H1 (cell line): ENCODE results near the gene ZSCAN1. TPM values are rescaled to one million over a fixed set of nuclear protein-coding genes. Genes with fewer than 3 reads are reported as not detected.

ENCODE experiments used
- CTCF ChIA-PET: fragments of 300-600 bp; sonication (Branson Sonifier 250); formaldehyde crosslinking; loops from one replicate; lab custom pipeline; 2021; ENCODE audit not compliant: partially characterized antibody; lab: Charles Lee
- POLR2A ChIA-PET: fragments of 300-600 bp; sonication (Branson Sonifier 250); formaldehyde crosslinking; loops from one replicate; lab custom pipeline; 2021; ENCODE audit warnings: inconsistent platforms; ENCODE audit not compliant: partially characterized antibody; lab: Charles Lee
- DNase-seq, 2 experiments: peaks; one replicate each; pipeline versions ENCODE4 v3.0.0 to v3.0.0-alpha.2; 2010 to 2022; ENCODE audit warnings: low spot score in 2 of 2, low read depth in 1 of 2, mixed read lengths in 1 of 2
- FAIRE-seq: peaks from 2 replicates; lab custom pipeline; 2011; peaks lifted over from hg19 to GRCh38; lab: Jason Lieb, UNC
- H2AFZ ChIP-seq: 2 replicates; pipeline ENCODE4 v1.8.1; 2012; ENCODE audit warnings: low read length, inconsistent platforms
- H2AK5ac ChIP-seq: 2 replicates; pipeline ENCODE4 v1.6.1; 2013; ENCODE audit warnings: low read depth, low read length
- H2BK120ac ChIP-seq: replicated peaks from 2 replicates; pipeline ENCODE3; 2013; ENCODE audit warnings: low read depth, low read length, inconsistent platforms
- H2BK12ac ChIP-seq: 2 replicates; pipeline ENCODE4 v1.6.1; 2013; ENCODE audit warnings: low read depth, low read length
- H2BK15ac ChIP-seq: 2 replicates; pipeline ENCODE4 v1.6.1; 2013; ENCODE audit warnings: low read length
- H2BK20ac ChIP-seq: 2 replicates; pipeline ENCODE4 v1.6.1; 2013; ENCODE audit warnings: low read length
- H2BK5ac ChIP-seq: 2 replicates; pipeline ENCODE4 v1.6.1; 2013; ENCODE audit warnings: low read depth, low read length
- H3K14ac ChIP-seq: 2 replicates; pipeline ENCODE4 v1.6.1; 2013; ENCODE audit warnings: inconsistent platforms; ENCODE audit not compliant: insufficient read length
- H3K18ac ChIP-seq: 2 replicates; pipeline ENCODE4 v1.6.1; 2013; ENCODE audit warnings: low read length; ENCODE audit errors: extremely low read depth
- H3K23ac ChIP-seq: 2 replicates; pipeline ENCODE4 v1.6.1; 2013; ENCODE audit warnings: inconsistent platforms; ENCODE audit not compliant: insufficient read length
- H3K23me2 ChIP-seq: 2 replicates; pipeline ENCODE4 v1.6.1; 2013; ENCODE audit warnings: low read depth, low read length
- H3K27ac ChIP-seq: 2 replicates; pipeline ENCODE4 v1.6.1; 2011; ENCODE audit warnings: low read depth, low read length, inconsistent platforms
- H3K27me3 ChIP-seq, 4 experiments: replicated peaks in 1 of 4; 1 replicate in 1 of 4; 2 replicates in 3 of 4; pipeline versions ENCODE4 v1.6.1 to v1.8.1; 2011 to 2013; ENCODE audit warnings: low read length in 3 of 4, mild to moderate bottlenecking in 3 of 4, inconsistent platforms in 2 of 4, mixed read lengths in 2 of 4, moderate library complexity in 1 of 4; ENCODE audit not compliant: control insufficient read depth in 3 of 4, insufficient read depth in 3 of 4; ENCODE audit errors: extremely low read depth in 1 of 4
- H3K36me3 ChIP-seq, 4 experiments: 2 replicates each; pipeline versions ENCODE4 v1.6.1 to v1.8.1; 2011 to 2013; ENCODE audit warnings: mild to moderate bottlenecking in 4 of 4, low read length in 3 of 4, moderate library complexity in 2 of 4, control low read depth in 1 of 4, inconsistent platforms in 1 of 4; ENCODE audit not compliant: insufficient read depth in 4 of 4, control insufficient read depth in 2 of 4
- H3K4ac ChIP-seq: replicated peaks from 2 replicates; pipeline ENCODE3; 2013; ENCODE audit warnings: low read length, low read depth, mixed read lengths, inconsistent platforms; ENCODE audit not compliant: insufficient read length
- H3K4me1 ChIP-seq, 4 experiments: replicated peaks in 1 of 4; 1 replicate in 1 of 4; 2 replicates in 3 of 4; pipeline versions ENCODE4 v1.6.1 to v1.8.1; 2011 to 2013; ENCODE audit warnings: low read length in 3 of 4, inconsistent platforms in 2 of 4, mixed read lengths in 1 of 4; ENCODE audit not compliant: insufficient read depth in 4 of 4, control insufficient read depth in 3 of 4
- H3K4me2 ChIP-seq, 2 experiments: 2 replicates each; pipeline versions ENCODE4 v1.6.1 to v1.8.1; 2011 to 2013; ENCODE audit warnings: low read depth in 2 of 2, low read length in 2 of 2, control low read depth in 1 of 2, inconsistent platforms in 1 of 2, mild to moderate bottlenecking in 1 of 2; ENCODE audit not compliant: insufficient read depth in 1 of 2
- H3K4me3 ChIP-seq, 4 experiments: fragments of 200-600, 300-600 bp in 1 of 4; sonication (generic), shearing (Covaris generic), sonication (Bioruptor Twin) in 1 of 4; 2 replicates each; pipeline versions ENCODE4 v1.5.1 to v1.8.1; 2011 to 2016; ENCODE audit warnings: low read length in 4 of 4, low read depth in 3 of 4, control low read depth in 2 of 4, inconsistent platforms in 2 of 4, mild to moderate bottlenecking in 2 of 4, mixed read lengths in 1 of 4, moderate library complexity in 1 of 4; ENCODE audit not compliant: insufficient read depth in 2 of 4; ENCODE audit errors: extremely low read depth in 1 of 4
- H3K56ac ChIP-seq: replicated peaks from 2 replicates; pipeline ENCODE3; 2013; ENCODE audit warnings: low read depth, mild to moderate bottlenecking, mixed read lengths, low read length, inconsistent platforms; ENCODE audit not compliant: insufficient read length
- H3K79me1 ChIP-seq: 2 replicates; pipeline ENCODE4 v1.6.1; 2013; ENCODE audit warnings: low read depth, low read length, control low read depth
- H3K79me2 ChIP-seq, 2 experiments: 2 replicates each; pipeline versions ENCODE4 v1.6.1 to v1.8.1; 2012 to 2013; ENCODE audit warnings: low read length in 2 of 2, mild to moderate bottlenecking in 2 of 2, inconsistent platforms in 1 of 2; ENCODE audit not compliant: insufficient read depth in 2 of 2, control insufficient read depth in 1 of 2
- H3K9ac ChIP-seq, 4 experiments: replicated peaks in 1 of 4; 1 replicate in 1 of 4; 2 replicates in 3 of 4; pipeline versions ENCODE4 v1.6.1 to v1.8.1; 2011 to 2013; ENCODE audit warnings: low read depth in 3 of 4, low read length in 3 of 4, control low read depth in 2 of 4, mild to moderate bottlenecking in 2 of 4, moderate library complexity in 2 of 4, inconsistent platforms in 1 of 4; ENCODE audit errors: extremely low read depth in 1 of 4
- H3K9me3 ChIP-seq, 2 experiments: 2 replicates each; pipeline versions ENCODE4 v1.6.1 to v1.8.1; 2012 to 2013; ENCODE audit warnings: mild to moderate bottlenecking in 2 of 2, moderate library complexity in 2 of 2, control low read depth in 1 of 2, inconsistent platforms in 1 of 2, low read depth in 1 of 2, low read length in 1 of 2, mixed read lengths in 1 of 2; ENCODE audit not compliant: insufficient read depth in 2 of 2
- H4K20me1 ChIP-seq, 2 experiments: replicated peaks in 1 of 2; 2 replicates each; pipeline versions ENCODE3 to v1.8.1; 2011 to 2013; ENCODE audit warnings: inconsistent platforms in 2 of 2, low read length in 2 of 2, mild to moderate bottlenecking in 1 of 2; ENCODE audit not compliant: insufficient read depth in 2 of 2, control insufficient read depth in 1 of 2
- H4K5ac ChIP-seq: 2 replicates; pipeline ENCODE4 v1.6.1; 2013; ENCODE audit warnings: low read length, low read depth, mixed read lengths, inconsistent platforms; ENCODE audit not compliant: insufficient read length
- H4K8ac ChIP-seq: 2 replicates; pipeline ENCODE4 v1.8.0; 2013; ENCODE audit warnings: mild to moderate bottlenecking, moderate library complexity, low read length, inconsistent platforms; ENCODE audit not compliant: insufficient read depth; ENCODE audit errors: extremely low read depth
- H4K91ac ChIP-seq: replicated peaks from 2 replicates; pipeline ENCODE3; 2013; ENCODE audit warnings: low read length, mixed read lengths, inconsistent platforms; ENCODE audit not compliant: insufficient read length
- POLR2A ChIP-seq, 2 experiments: IDR thresholded peaks; 1 replicate in 1 of 2; 2 replicates in 1 of 2; pipeline ENCODE4 v1.6.1; 2011; ENCODE audit warnings: low read depth in 2 of 2, low read length in 2 of 2, mild to moderate bottlenecking in 2 of 2; ENCODE audit errors: control extremely low read depth in 1 of 2
- SAP30 ChIP-seq: fragments of 300-600 bp; sonication (generic); IDR thresholded peaks from 2 replicates; pipeline ENCODE4 v1.7.1; 2012; ENCODE audit warnings: low read length, moderate library complexity, mild to moderate bottlenecking, inconsistent platforms; ENCODE audit not compliant: insufficient read depth, insufficient replicate concordance
- SIN3A ChIP-seq, 2 experiments: IDR thresholded peaks in 1 of 2; conservative IDR thresholded peaks in 1 of 2; 2 replicates each; pipeline ENCODE4 v1.6.1; 2011 to 2012; ENCODE audit warnings: low read length in 2 of 2, improper control_type of control experiment in 1 of 2, low read depth in 1 of 2, mild to moderate bottlenecking in 1 of 2
- TAF7 ChIP-seq: optimal IDR thresholded peaks from 2 replicates; pipeline ENCODE3; 2011; ENCODE audit warnings: low read depth, mild to moderate bottlenecking, inconsistent platforms, low read length, moderate library complexity, borderline replicate concordance
- WGBS, 2 experiments: shearing (Covaris generic) in 1 of 2; methylation state at CpG; one replicate each; pipeline versions ENCODE4 v1.1.6 to v1.1.7; 2013 to 2015; ENCODE audit warnings: low lambda C conversion rate in 2 of 2, mixed read lengths in 2 of 2, inconsistent platforms in 1 of 2, low coverage in 1 of 2, missing lambda C conversion rate in 1 of 2; ENCODE audit not compliant: insufficient replicate concordance in 2 of 2, insufficient coverage in 1 of 2, insufficient read length in 1 of 2; ENCODE audit errors: extremely low coverage in 1 of 2, missing lambda C conversion rate in 1 of 2; 5-methylcytosine and 5-hydroxymethylcytosine counted together
- polyA plus RNA-seq, 7 experiments: library from polyadenylated mRNA; depleted of rRNA in 3 of 7; stranded (reverse) in 5 of 7; unstranded in 2 of 7; fragments of >200 nt in 5 of 7; fragments of 200-250 nt in 2 of 7; gene quantifications; 1 replicate in 5 of 7; 2 replicates in 1 of 7; 4 replicates in 1 of 7; pipeline versions ENCODE4 v1.2.1 to v1.2.3, GENCODE V29; 2011 to 2013; ENCODE audit warnings: missing spikeins in 2 of 7, mixed read lengths in 2 of 7
- total RNA-seq: library from RNA; stranded (reverse); fragmentation: NEBNext Ultra II Directional; extraction: Animal tissue kit (Norgen Biotek cat#: 25700); gene quantifications from 2 replicates; pipeline ENCODE4 v1.2.1, GENCODE V29; 2021

The ZSCAN1 gene
- total and polyA plus RNA-seq, 2 of the 8 experiments (the other 6 are each of a cell fraction or from before 2014, with no cell fraction given), result 1.2 to 4.3 TPM

DNA sequence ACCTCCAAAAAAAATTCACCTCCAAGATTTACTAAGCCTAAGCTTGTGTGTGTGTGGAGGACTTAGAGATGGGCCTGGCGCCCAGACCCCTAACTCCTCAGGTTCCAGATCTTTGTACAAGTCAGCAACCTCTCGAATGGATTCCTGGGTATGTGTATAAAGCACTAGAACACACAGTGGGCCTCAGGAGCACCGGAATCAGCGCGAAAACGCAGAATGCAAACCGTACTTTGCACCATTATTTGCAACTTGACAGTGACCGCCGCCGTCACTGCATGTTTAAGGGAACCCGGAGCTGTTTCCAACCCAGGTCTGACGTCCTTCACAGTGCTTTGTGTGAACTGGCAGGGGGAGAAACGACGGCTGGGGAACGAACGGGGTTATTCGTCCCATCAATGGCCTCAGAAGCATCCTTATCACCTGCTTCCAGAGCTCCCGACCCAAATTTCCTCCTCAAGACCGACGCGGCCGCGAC is 31.9 kb upstream of the ZSCAN1 start:
- no peak for FAIRE-seq

More for the DNA sequence above, 31.9 kb upstream of the ZSCAN1 start:
- H3K56ac ChIP-seq, result no peak overlapping the region
- H3K4ac ChIP-seq, result no peak overlapping the region
- peak overlapping the region; percentile 34 for H4K5ac ChIP-seq
- peak overlapping the region; percentile 96 to 98 (median 98) for H3K9ac ChIP-seq
- peak overlapping the region; percentile 86 for H4K91ac ChIP-seq
- H2AK5ac ChIP-seq, result peak overlapping the region; percentile 24; the same call in 1 of the 2 replicates
- peak overlapping the region; percentile 77 to 97 (median 84) for H3K4me3 ChIP-seq
- no peaks in the 10 kb centered on the region for H4K20me1 ChIP-seq
- H3K18ac ChIP-seq, result peak overlapping the region; percentile 26
- ChIA-PET CTCF (interaction anchor here (1.5 kb wide), 1 partner anchor 156 kb away, joined by 5 read pairs; no protein-coding TSS in a partner anchor), POLR2A (interaction anchor here (0.7 to 4.2 kb wide), 38 partner anchors 9 to 514 kb away, joined by 3 to 35 read pairs (median 5); partner anchors contain the start of genes ZNF135, ZNF324B, ZNF329 and ZNF417)
- peak overlapping the region; percentile 79 to 82 for H3K4me2 ChIP-seq
- no peak overlapping the region for H3K14ac ChIP-seq
- H3K4me1 ChIP-seq, result peaks cover 0 to 5% (median under 1%) of the 10 kb centered on the region in 4 experiments; a peak in 2 of 7 replicates
- peak overlapping the region; percentile 87 for H3K27ac ChIP-seq
- no peak overlapping the region for H2BK15ac ChIP-seq
- H3K23me2 ChIP-seq, result peaks cover 4% of the 10 kb centered on the region
- H2BK120ac ChIP-seq, result no peak overlapping the region
- no peak overlapping the region for H2BK12ac ChIP-seq
- no peak overlapping the region for H2AFZ ChIP-seq
- H3K79me2 ChIP-seq, result peaks cover 0 to 46% of the 10 kb centered on the region in 2 experiments; a peak in 3 of 4 replicates
- no peak overlapping the region for H2BK20ac ChIP-seq
- H3K9me3 ChIP-seq, result peaks cover 18 to 19% of the 10 kb centered on the region in 2 experiments
- no peak overlapping the region for H3K23ac ChIP-seq
- peaks cover 15% of the 10 kb centered on the region for H3K79me1 ChIP-seq
- 2% methylated on average over 23 of the region's 23 CpGs; no CpG with 5 or more reads in 1 of the 2 experiments for WGBS, 2 experiments
- DNase-seq, result no peak
- H2BK5ac ChIP-seq, result peak overlapping the region; percentile 26
- H3K27me3 ChIP-seq, result no peaks in the 10 kb centered on the region; a peak in 1 of 7 replicates
- peaks cover 13 to 58% (median 42%) of the 10 kb centered on the region in 4 experiments for H3K36me3 ChIP-seq
- peak overlapping the region; percentile 99 for H4K8ac ChIP-seq
- TF ChIP-seq SIN3A (conservative IDR thresholded peaks at IDR 0.05 in 1 of 2, IDR thresholded peaks at IDR 0.05 in 1 of 2; ENCODE audit: low read depth in 1 of 2, low read length in 2 of 2), result 0 out of 4 replicates have a peak, but pooled peaks of 1 of the 2 experiments have one; percentile 37
- no peak for TF ChIP-seq TAF7
- no peak; a peak in 1 of 3 replicates for TF ChIP-seq POLR2A (IDR thresholded peaks at IDR 0.05; ENCODE audit: control extremely low read depth in 1 of 2, low read depth in 2 of 2, low read length in 2 of 2)
- peak; percentile 85 for TF ChIP-seq SAP30
